CD4-positive, alpha-beta T cell treated with Interleukin-1 beta for 1 hour (primary cell): ENCODE data around the gene POLR2A.
"Not testable (repeated sequence)": the region's sequence is repeated elsewhere in the genome, so short reads cannot be mapped to it uniquely, and the experiment has no call there.

Source experiments
- DNase-seq, 2 donors: peaks; one replicate each; pipeline ENCODE4 v3.0.0-alpha.2; 2020 to 2022

The POLR2A gene

GRCh38 chr17:7460850-7461660 lies 23.1 kb upstream of the POLR2A start:
- DNase-seq: no peak

DNA sequence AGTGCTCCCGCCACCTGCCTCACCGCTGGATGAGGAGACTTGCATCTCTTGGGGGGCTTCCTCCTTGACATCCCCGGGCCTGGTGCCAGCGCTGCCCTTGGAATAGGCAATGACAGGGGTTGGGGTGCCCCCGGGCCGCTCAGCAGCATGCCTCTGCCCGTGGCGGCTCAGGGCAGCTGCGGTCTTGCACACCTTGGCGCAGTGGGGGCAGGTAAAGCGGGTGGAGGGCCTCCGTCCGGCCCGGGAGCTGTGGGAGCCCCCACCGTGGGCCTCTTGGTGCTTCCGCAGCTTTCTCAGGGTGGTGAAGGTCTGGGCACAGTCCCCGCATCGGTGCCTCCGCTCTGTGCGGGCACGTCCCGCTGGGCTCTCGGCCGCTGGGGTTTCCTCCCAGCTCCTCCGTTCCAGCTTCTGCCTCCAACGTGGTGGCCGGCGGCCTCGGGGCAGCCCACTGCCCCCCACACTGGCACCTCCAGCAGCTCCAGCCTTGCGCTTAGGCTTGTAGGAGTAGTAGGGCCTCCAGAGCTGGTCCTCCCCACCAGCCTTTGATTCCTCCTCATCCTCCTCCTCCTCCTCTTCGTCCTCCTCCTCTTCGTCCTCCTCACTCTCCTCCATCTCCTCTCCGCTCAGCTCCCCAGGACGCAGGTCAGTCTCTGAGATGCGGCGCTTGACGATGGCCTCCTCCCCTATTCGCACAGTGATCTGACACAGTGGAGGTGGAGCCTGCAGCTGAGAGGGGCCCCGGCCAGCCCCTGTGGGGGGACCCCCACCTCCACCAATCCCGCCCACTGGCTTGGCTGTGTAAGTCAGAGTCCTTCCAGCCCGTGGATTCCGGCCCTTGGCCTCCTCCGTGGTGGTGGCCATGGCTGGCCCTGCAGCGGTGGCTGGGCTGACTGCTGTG lies 21.4 kb upstream of the POLR2A start:
- no peak for DNase-seq

GRCh38 chr17:7463372-7463846 lies 20.8 kb upstream of the POLR2A start:
- DNase-seq: no peak

GRCh38 chr17:7464081-7464480 lies 20.1 kb upstream of the POLR2A start:
- DNase-seq: no peak

DNA sequence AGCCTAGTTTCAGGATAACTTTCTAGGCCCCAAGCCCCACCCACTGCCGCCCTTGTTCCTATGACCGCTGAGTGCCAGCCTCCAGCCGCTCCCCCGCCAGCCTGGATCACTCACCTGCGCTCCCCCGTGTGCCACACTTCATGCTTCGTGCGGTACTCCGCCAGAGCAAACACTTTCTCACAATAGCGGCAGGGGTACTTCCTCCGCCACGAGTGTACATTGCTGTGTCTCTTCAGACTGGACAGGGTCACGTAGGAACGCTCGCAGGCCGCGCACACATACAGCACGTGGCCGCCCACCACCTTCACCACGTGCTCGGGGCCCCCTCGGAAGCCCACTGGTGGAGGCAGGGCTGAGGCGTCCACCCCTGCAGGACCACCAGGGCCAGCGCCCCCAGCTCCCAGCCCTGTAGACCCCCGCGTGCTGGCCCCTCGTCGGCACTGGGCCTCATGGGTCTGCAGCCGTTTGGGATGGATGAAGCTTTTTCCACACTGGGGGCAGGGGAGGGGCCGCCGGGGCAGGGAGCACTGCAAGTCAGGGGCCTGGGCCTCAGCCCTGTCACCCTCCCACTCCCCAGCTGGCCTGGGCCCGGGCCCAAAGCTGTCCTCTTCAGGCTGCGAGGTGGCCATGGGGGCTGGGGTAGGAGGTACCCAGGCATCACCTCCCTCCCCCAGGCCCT lies 18.4 kb upstream of the POLR2A start:
- DNase-seq: no peak

DNA sequence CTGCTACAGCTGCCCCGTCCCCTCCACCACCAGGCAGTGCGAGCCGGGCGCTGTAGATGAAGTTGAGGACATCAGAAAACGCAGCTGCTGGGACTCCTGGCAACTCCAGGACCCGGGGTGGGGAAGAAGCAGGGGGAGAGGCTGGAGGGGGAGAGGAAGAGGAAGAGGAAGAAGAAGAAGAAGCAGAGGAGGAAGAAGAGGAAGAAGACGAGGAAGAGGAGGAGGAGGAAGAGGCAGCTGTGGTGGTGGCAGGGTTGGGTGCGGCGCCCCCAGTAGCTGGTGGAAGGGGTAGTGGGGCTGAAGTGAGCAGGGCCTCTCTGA lies 17.9 kb upstream of the POLR2A start:
- DNase-seq: no peak

DNA sequence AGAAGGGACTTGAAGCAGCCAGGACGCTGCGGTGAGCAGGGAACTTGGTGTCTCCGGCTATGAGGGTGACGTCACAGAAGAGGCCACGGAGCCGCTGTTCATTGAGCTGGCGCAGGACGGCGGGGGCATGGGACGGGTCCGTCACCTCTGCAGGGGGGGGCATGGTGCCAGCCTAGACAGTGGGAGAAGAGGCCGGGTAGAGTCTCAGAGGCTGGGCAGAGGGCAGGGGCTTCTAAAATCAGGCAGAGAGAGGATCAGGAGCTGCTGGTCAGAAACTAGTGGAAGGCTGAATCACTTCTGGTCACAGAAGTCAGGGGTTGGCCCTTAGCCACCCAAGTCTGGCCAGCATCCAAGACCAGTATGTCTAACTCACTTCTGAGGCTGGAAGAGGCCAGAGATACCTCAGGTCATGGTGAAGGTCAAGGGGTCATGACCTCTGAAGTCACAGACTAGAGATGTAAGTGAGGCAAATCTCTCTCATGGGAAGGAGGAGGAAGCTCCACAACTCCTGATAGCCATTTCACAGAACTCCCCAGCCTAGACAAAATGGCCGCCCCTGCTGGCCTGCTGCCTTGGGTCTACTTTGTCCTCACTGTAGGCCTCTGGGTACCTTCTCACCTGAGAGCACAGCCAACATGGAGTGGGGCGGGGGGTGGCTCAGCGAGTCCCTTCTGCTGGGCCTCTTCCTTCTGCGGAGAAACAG lies 17.4 kb upstream of the POLR2A start:
- DNase-seq: peak in 1 of 2 donors; percentile 49

DNA sequence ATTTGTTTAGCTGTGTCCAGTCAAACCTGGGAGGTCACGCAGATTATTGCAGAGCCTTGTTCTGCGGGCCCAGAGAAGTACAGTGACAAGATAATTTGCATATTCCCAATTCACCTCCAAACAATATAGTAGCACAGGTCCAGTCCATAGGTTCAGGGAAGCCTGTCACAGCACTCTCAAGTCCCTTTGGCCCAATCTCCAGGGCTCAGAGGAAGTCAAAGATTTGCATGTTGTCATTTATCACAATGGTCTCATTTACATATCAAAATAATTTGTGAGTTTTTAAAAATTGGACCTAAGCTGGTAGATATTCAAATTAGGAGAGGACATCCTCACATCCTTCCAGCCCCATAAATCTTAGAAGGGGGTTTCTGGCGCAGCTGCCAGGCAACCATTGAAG lies 16.7 kb upstream of the POLR2A start:
- DNase-seq: no peak

DNA sequence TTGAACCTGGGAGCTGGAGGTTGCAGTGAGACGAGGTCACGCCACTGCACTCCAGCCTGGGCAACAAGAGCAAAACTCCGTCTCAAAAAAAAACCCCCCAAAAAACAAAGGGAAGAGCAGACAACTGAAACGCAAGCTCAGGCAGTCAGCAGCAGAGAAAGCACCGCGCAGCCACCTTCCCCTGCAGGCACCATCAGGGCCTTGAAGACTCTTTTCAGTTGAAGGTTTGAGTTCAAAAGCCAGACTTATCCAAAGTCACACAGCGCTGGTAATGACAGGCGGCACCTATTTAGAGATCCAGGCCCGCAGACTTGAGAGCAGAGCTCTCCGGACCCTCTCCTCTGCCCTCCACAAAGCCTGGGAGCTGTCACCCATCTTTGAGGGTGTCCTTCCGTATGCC lies 15.9 kb upstream of the POLR2A start:
- no peak for DNase-seq

GRCh38 chr17:7468804-7469389 lies 15.3 kb upstream of the POLR2A start:
- no peak for DNase-seq

GRCh38 chr17:7469843-7470242 lies 14.3 kb upstream of the POLR2A start:
- DNase-seq: not testable (repeated sequence)

- DNase-seq: not testable (repeated sequence)
Observed at GRCh38 chr17:7470457-7470973, 13.7 kb upstream of the POLR2A start.

- DNase-seq: no peak
Observed at GRCh38 chr17:7471729-7472128, 12.4 kb upstream of the POLR2A start.

DNA sequence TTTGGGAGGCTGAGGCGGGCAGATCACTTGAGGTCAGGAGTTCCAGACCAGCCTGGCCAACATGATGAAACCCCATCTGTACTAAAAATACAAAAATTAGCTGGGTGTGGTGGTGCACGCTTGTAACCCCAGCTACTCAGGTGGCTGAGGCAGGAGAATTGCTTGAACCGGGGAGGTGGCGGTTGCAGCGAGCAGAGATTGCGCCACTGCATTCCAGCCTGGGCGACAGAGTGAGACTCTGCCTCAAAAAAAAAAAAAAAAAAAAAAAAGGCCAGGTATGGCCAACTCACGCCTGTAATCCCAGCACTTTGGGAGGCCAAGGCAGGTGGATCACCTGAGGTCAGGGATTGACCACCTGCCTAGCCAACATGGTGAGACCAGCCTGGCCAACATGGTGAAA lies 9.4 kb upstream of the POLR2A start:
- not testable (repeated sequence) for DNase-seq

GRCh38 chr17:7475764-7476422 lies 8.3 kb upstream of the POLR2A start:
- DNase-seq: peak in 1 of 2 donors; percentile 55

DNA sequence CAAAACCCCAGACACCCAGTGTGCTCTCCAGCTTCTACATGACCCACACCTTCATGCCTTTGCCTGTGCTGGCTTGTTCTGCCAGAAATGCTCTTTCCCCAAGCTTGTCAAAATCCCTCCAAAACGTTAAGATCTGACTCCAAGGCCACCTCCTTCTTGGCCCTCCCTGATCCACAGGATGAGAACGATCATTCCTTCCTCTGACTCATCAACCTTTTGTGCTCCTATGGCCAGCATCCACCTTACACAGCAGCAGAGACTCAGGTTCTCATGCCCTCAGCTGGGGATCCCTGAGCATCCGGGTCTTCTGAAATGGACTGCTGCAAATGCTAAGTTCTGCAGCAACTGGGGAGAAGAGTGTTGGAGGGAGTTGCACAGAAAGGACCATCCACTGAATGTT lies 7.7 kb upstream of the POLR2A start:
- DNase-seq: no peak

GRCh38 chr17:7476951-7477350 lies 7.2 kb upstream of the POLR2A start:
- no peak for DNase-seq

DNA sequence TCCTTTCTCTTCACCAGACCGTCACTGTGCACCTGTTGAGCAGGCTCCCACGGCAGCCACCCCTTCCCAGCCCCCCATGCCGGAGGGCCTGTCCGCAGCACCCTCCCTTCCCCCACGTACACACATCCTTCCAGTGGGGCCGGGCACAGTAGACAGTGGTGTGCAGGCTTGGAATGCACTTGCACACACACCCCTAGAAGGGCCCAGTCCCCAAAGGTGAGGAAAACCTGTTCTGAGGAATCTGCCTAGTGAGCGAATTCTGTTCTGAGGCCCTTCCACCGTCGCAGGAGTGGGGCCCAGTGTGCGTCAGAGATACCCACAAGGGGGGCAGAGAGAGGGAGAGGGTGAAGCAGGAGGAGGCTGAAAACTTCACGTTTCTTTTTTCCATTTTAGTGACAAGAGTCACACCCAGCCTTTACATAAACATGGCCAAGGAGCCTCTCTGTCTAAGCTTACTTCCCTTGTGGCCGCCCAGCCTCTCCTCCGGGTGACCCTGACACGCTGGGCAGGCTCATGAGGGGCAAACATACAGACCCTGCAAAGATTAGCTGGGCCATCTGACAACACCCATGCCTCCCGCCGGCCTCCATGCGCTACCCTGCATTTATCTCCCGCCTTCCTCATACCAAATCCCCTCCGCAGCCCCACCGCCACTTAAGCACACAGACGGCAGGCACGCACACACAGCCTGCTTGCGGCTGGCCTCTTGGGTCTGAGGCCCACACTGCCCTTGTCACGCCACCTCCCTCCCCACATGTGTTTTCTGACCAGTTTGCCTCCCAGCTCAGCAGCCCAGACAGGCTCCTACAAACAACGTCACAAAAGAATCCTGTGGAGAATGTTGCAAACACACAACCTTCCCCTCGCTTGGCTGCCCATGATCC lies 6.5 kb upstream of the POLR2A start:
- DNase-seq: peak in 1 of 2 donors; percentile 45

GRCh38 chr17:7478276-7479212 lies 5.6 kb upstream of the POLR2A start:
- DNase-seq: peak; percentile 83 to 84
